CD14-positive monocyte (primary cell): ENCODE measurements around the gene PDS5B. TPM values are rescaled to one million over a fixed set of nuclear protein-coding genes. Genes with fewer than 3 reads are reported as not detected.

ENCODE experiments used
- DNase-seq, 3 donors: peaks; one replicate each; pipeline ENCODE4 v3.0.0-alpha.2; 2011 to 2022
- H2AFZ ChIP-seq: 2 replicates; pipeline ENCODE4 v1.6.0; 2012; ENCODE audit warnings: mild to moderate bottlenecking, low read depth, low read length, inconsistent platforms; ENCODE audit not compliant: insufficient read depth, poor library complexity, severe bottlenecking
- H3K27ac ChIP-seq, 2 donors: 1 replicate in 1 of 2; 2 replicates in 1 of 2; pipeline ENCODE4 v1.5.1; 2012 to 2013; ENCODE audit warnings: low read length in 2 of 2, control low read depth in 1 of 2, inconsistent platforms in 1 of 2, low read depth in 1 of 2, mild to moderate bottlenecking in 1 of 2
- H3K27me3 ChIP-seq, 2 donors: one replicate each; pipeline versions ENCODE4 v1.6.0 to v1.6.1; 2011 to 2013; ENCODE audit warnings: low read length in 2 of 2; ENCODE audit not compliant: control insufficient read depth in 2 of 2, insufficient read depth in 2 of 2
- H3K36me3 ChIP-seq, 2 donors: replicated peaks in 1 of 2; 1 replicate in 1 of 2; 2 replicates in 1 of 2; pipeline versions ENCODE4 v1.5.1 to v1.6.1; 2012 to 2013; ENCODE audit warnings: low read length in 2 of 2, control low read depth in 1 of 2, inconsistent platforms in 1 of 2, mild to moderate bottlenecking in 1 of 2; ENCODE audit not compliant: insufficient read depth in 2 of 2, control insufficient read depth in 1 of 2
- H3K4me1 ChIP-seq, 2 donors: 1 replicate in 1 of 2; 2 replicates in 1 of 2; pipeline versions ENCODE4 v1.5.1 to v1.6.1; 2012 to 2013; ENCODE audit warnings: low read length in 2 of 2, control low read depth in 1 of 2, inconsistent platforms in 1 of 2, mild to moderate bottlenecking in 1 of 2, moderate library complexity in 1 of 2; ENCODE audit not compliant: insufficient read depth in 2 of 2, control insufficient read depth in 1 of 2
- H3K4me2 ChIP-seq: replicated peaks from 2 replicates; pipeline ENCODE3; 2012; ENCODE audit warnings: low read length, moderate library complexity, mild to moderate bottlenecking; ENCODE audit not compliant: poor library complexity, severe bottlenecking; ENCODE audit errors: extremely low read depth
- H3K4me3 ChIP-seq, 3 experiments: fragments of 200-600 bp in 1 of 3; sonication (generic) in 1 of 3; replicated peaks in 1 of 3; 1 replicate in 2 of 3; 2 replicates in 1 of 3; pipeline ENCODE4 v1.5.1; 2011 to 2013; ENCODE audit warnings: low read length in 3 of 3, mild to moderate bottlenecking in 3 of 3, control low read depth in 2 of 3, low read depth in 2 of 3, inconsistent platforms in 1 of 3, moderate library complexity in 1 of 3
- H3K79me2 ChIP-seq: 2 replicates; pipeline ENCODE4 v1.6.0; 2012; ENCODE audit warnings: mild to moderate bottlenecking, control low read depth, inconsistent platforms, low read length, moderate library complexity; ENCODE audit not compliant: insufficient read depth
- H3K9ac ChIP-seq: 2 replicates; pipeline ENCODE4 v1.6.0; 2017; ENCODE audit warnings: low read length, mild to moderate bottlenecking; ENCODE audit not compliant: insufficient read depth, poor library complexity, severe bottlenecking
- H3K9me3 ChIP-seq, 2 donors: replicated peaks in 1 of 2; 1 replicate in 1 of 2; 2 replicates in 1 of 2; pipeline versions ENCODE4 v1.5.1 to v1.6.1; 2012 to 2013; ENCODE audit warnings: low read length in 2 of 2, control low read depth in 1 of 2; ENCODE audit not compliant: control insufficient read depth in 1 of 2, insufficient read depth in 1 of 2
- H4K20me1 ChIP-seq: 2 replicates; pipeline ENCODE4 v1.6.0; 2012; ENCODE audit warnings: mild to moderate bottlenecking, low read length, control low read depth, moderate library complexity; ENCODE audit not compliant: insufficient read depth
- H3K27ac Mint-ChIP-seq, 7 donors: one replicate each; pipeline ENCODE4 v1.8.0; 2020; ENCODE audit warnings: mild to moderate bottlenecking in 7 of 7, mixed read lengths in 7 of 7, moderate library complexity in 6 of 7, inconsistent platforms in 2 of 7
- H3K27me3 Mint-ChIP-seq, 3 donors: one replicate each; pipeline ENCODE4 v1.8.0; 2021 to 2022; ENCODE audit warnings: low read depth in 3 of 3, mild to moderate bottlenecking in 3 of 3, mixed read lengths in 3 of 3, moderate library complexity in 3 of 3, inconsistent platforms in 1 of 3
- H3K36me3 Mint-ChIP-seq, 2 donors: one replicate each; pipeline ENCODE4 v1.8.0; 2020; ENCODE audit warnings: mixed read lengths in 2 of 2, inconsistent platforms in 1 of 2, mild to moderate bottlenecking in 1 of 2
- H3K4me1 Mint-ChIP-seq: one replicate; pipeline ENCODE4 v1.8.0; 2020; ENCODE audit warnings: mild to moderate bottlenecking, mixed read lengths
- H3K4me3 Mint-ChIP-seq, 2 donors: one replicate each; pipeline ENCODE4 v1.8.0; 2020; ENCODE audit warnings: mild to moderate bottlenecking in 2 of 2, mixed read lengths in 2 of 2, moderate library complexity in 1 of 2
- H3K9me3 Mint-ChIP-seq, 7 donors: one replicate each; pipeline ENCODE4 v1.8.0; 2020 to 2022; ENCODE audit warnings: mixed read lengths in 7 of 7, mild to moderate bottlenecking in 6 of 7, moderate library complexity in 6 of 7, inconsistent platforms in 2 of 7
- WGBS: methylation state at CpG from one replicate; pipeline ENCODE4 v1.1.5; 2013; ENCODE audit warnings: missing lambda C conversion rate; ENCODE audit not compliant: insufficient coverage; 5-methylcytosine and 5-hydroxymethylcytosine counted together
- intact Hi-C, 2 donors: fragments of 100-400 bp; cut with micrococcal nuclease; formaldehyde crosslinking; loops; one replicate each; pipeline versions ENCODE4 v1.15.0 to v1.15.1; 2023
- polyA plus RNA-seq, 3 donors: library from polyadenylated mRNA; depleted of rRNA in 1 of 3; unstranded in 2 of 3; stranded (reverse) in 1 of 3; fragments of 300-500 nt in 2 of 3; fragments of >200 nt in 1 of 3; fragmentation: Illumina TruSeq in 2 of 3; gene quantifications; 1 replicate in 2 of 3; 2 replicates in 1 of 3; pipeline ENCODE4 v1.2.3, GENCODE V29; 2012 to 2021
- TF ChIP-seq, protein P1 (sequence below): fragments of 200-600 bp; IDR thresholded peaks from one replicate; pipeline ENCODE4 v1.8.0; 2022; ENCODE audit warnings: antibody characterized with exemption, mild to moderate bottlenecking

The PDS5B gene
- polyA plus RNA-seq, 3 donors, result 9.0 to 33.0 (median 21.0) TPM

GRCh38 chr13:32609428-32609827, 23.2 kb downstream of the PDS5B start:
- H3K9me3 ChIP-seq, result peaks cover 8 to 13% of the 10 kb centered on the region in 2 donors
- TF ChIP-seq, protein P1, sequence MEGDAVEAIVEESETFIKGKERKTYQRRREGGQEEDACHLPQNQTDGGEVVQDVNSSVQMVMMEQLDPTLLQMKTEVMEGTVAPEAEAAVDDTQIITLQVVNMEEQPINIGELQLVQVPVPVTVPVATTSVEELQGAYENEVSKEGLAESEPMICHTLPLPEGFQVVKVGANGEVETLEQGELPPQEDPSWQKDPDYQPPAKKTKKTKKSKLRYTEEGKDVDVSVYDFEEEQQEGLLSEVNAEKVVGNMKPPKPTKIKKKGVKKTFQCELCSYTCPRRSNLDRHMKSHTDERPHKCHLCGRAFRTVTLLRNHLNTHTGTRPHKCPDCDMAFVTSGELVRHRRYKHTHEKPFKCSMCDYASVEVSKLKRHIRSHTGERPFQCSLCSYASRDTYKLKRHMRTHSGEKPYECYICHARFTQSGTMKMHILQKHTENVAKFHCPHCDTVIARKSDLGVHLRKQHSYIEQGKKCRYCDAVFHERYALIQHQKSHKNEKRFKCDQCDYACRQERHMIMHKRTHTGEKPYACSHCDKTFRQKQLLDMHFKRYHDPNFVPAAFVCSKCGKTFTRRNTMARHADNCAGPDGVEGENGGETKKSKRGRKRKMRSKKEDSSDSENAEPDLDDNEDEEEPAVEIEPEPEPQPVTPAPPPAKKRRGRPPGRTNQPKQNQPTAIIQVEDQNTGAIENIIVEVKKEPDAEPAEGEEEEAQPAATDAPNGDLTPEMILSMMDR, result no peak
- peaks cover 12% of the 10 kb centered on the region for H3K4me1 Mint-ChIP-seq
- no peak overlapping the region for H2AFZ ChIP-seq
- H3K9me3 Mint-ChIP-seq, result peaks cover 22 to 32% (median 29%) of the 10 kb centered on the region in 7 donors
- H3K27me3 ChIP-seq, result no peaks in the 10 kb centered on the region
- H3K4me3 ChIP-seq, result no peak overlapping the region
- no peak overlapping the region for H3K4me2 ChIP-seq
- peaks cover 13 to 29% of the 10 kb centered on the region in 2 donors for H3K36me3 Mint-ChIP-seq
- peaks cover 56% of the 10 kb centered on the region for H4K20me1 ChIP-seq
- peaks cover 94% of the 10 kb centered on the region for H3K79me2 ChIP-seq
- H3K27me3 Mint-ChIP-seq, result no peaks in the 10 kb centered on the region
- H3K27ac ChIP-seq, result no peak overlapping the region
- H3K4me3 Mint-ChIP-seq, result no peak overlapping the region
- H3K9ac ChIP-seq, result no peak overlapping the region
- no peak for DNase-seq
- H3K27ac Mint-ChIP-seq, result no peak overlapping the region
- WGBS, result no CpG with 5 or more reads among the region's 1 CpG
- no peaks in the 10 kb centered on the region for H3K36me3 ChIP-seq
- intact Hi-C loops, result no loop called here
- H3K4me1 ChIP-seq, result no peaks in the 10 kb centered on the region

DNA sequence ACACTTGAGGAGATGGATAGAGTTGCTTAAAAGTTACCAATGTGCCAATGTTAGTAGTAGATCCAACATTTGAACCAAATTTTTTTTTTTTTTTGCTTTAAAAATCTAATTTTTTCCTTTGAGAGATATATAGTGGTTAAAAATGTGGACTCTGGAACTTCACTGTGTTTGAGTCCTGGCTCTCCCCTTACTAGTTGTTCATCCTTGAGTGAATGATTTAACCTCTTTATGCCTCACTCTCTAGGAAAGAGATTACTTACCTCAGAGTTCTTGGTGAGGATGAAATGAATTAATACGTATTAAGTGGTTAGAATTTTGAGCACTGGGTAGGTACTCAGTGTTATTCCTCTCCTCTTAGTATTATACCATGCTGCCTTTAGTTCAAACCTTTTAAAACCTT, 24.3 kb downstream of the PDS5B start:
- WGBS, result no CpG with 5 or more reads among the region's 1 CpG
- peaks cover 12% of the 10 kb centered on the region for H3K4me1 Mint-ChIP-seq
- peaks cover 68% of the 10 kb centered on the region for H4K20me1 ChIP-seq

More for the DNA sequence above, 24.3 kb downstream of the PDS5B start:
- TF ChIP-seq, protein P1, result no peak
- H3K27me3 ChIP-seq, result no peaks in the 10 kb centered on the region
- no peaks in the 10 kb centered on the region for H3K36me3 ChIP-seq
- Mint-ChIP-seq H3K27me3 (no peaks in the 10 kb centered on the region), H3K4me3 (no peak overlapping the region), H3K27ac (no peak overlapping the region), H3K36me3 (peaks cover 13 to 29% of the 10 kb centered on the region in 2 donors), H3K9me3 (peaks cover 16 to 30% (median 23%) of the 10 kb centered on the region in 7 donors)
- intact Hi-C loops, result no loop called here
- no peak for DNase-seq
- H2AFZ ChIP-seq, result no peak overlapping the region
- peaks cover 8 to 13% of the 10 kb centered on the region in 2 donors for H3K9me3 ChIP-seq
- no peak overlapping the region for H3K9ac ChIP-seq
- no peak overlapping the region for H3K4me3 ChIP-seq
- no peak overlapping the region for H3K27ac ChIP-seq
- no peaks in the 10 kb centered on the region for H3K4me1 ChIP-seq
- peaks cover 98% of the 10 kb centered on the region for H3K79me2 ChIP-seq
- no peak overlapping the region for H3K4me2 ChIP-seq
